Mesodermal cell (in vitro differentiated cells): ENCODE measurements around the gene ARHGEF28.

Experiments
- H3K27ac ChIP-seq: 2 replicates; pipeline ENCODE4 v1.7.0; 2013; ENCODE audit warnings: mild to moderate bottlenecking, low read depth, low read length, moderate library complexity; ENCODE audit not compliant: severe bottlenecking
- H3K36me3 ChIP-seq: 2 replicates; pipeline ENCODE4 v1.7.1; 2013; ENCODE audit warnings: mild to moderate bottlenecking, low read length, moderate library complexity; ENCODE audit not compliant: control insufficient read depth, insufficient read depth
- H3K4me1 ChIP-seq: one replicate; pipeline ENCODE4 v1.7.1; 2013; ENCODE audit warnings: mild to moderate bottlenecking, low read length; ENCODE audit not compliant: insufficient read depth, control insufficient read depth, poor library complexity, severe bottlenecking
- H3K4me3 ChIP-seq: 2 replicates; pipeline ENCODE4 v1.7.0; 2013; ENCODE audit warnings: low read length, control low read depth, mild to moderate bottlenecking; ENCODE audit not compliant: insufficient read depth, poor library complexity, severe bottlenecking; ENCODE audit errors: extremely low read depth
- H3K9me3 ChIP-seq: 2 replicates; pipeline ENCODE4 v1.7.1; 2013; ENCODE audit warnings: mild to moderate bottlenecking, low read length, moderate library complexity; ENCODE audit not compliant: control insufficient read depth
- WGBS, 2 experiments: methylation state at CpG; one replicate each; pipeline ENCODE4 v1.1.5; 2013; ENCODE audit warnings: missing lambda C conversion rate in 2 of 2; ENCODE audit not compliant: insufficient coverage in 2 of 2; 5-methylcytosine and 5-hydroxymethylcytosine counted together

ARHGEF28 gene

GRCh38 chr5:73694089-73694488 is 68.1 kb downstream of the ARHGEF28 start:
- peaks cover 10% of the 10 kb centered on the region for H3K4me1 ChIP-seq
- 80 to 82% methylated on average over 1 to 2 of the region's 2 CpGs for WGBS, 2 experiments
- no peak overlapping the region for H3K27ac ChIP-seq
- H3K9me3 ChIP-seq: no peaks in the 10 kb centered on the region
- no peak overlapping the region for H3K4me3 ChIP-seq
- no peaks in the 10 kb centered on the region for H3K36me3 ChIP-seq

DNA sequence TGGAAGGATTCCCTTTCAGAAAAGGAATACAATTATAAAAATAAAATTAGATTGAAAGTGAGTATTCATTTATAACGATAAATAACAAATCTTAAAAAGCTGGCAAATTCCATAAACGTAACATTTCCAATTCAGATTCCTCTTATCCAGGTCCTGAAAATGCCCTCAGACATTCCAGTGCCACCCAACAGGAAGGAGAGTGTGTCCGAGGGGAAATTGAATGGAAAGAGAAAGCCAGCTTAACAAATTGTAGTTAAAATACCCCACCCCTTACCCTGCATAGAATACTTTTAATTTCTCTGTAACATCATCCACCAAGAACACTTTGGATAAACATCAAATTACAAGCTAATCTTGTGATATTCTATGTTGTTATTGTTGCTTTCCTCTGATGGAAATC is 72.0 kb downstream of the ARHGEF28 start:
- Histone ChIP-seq H3K27ac (no peak overlapping the region), H3K4me3 (no peak overlapping the region), H3K9me3 (no peaks in the 10 kb centered on the region), H3K36me3 (no peaks in the 10 kb centered on the region), H3K4me1 (peaks cover 10% of the 10 kb centered on the region)
- no CpG with 5 or more reads among the region's 3 CpGs for WGBS, 2 experiments

GRCh38 chr5:73701566-73701965 is 75.6 kb downstream of the ARHGEF28 start:
- Histone ChIP-seq H3K27ac (no peak overlapping the region), H3K4me3 (no peak overlapping the region), H3K4me1 (peaks cover 9% of the 10 kb centered on the region), H3K36me3 (no peaks in the 10 kb centered on the region), H3K9me3 (no peaks in the 10 kb centered on the region)
- WGBS, 2 experiments: no CpG with 5 or more reads among the region's 3 CpGs

DNA sequence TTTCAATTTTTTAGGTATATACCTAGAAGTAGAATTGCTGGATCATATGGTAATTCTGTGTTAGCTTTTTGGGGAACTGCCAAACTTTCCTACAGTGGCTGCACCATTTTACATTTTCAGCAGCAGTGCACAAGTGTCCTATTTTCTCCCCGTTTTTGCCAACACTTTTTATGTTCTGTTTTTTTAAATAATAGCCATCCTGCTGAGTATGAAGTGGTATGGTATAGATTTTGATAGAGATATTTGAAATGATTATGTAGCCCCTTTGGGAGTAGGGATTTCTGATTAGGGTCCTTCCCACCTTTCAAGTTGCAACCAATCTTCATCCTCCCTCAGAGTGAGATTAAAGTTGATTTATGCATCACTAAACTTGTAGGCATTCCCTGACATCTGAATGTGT is 76.5 kb downstream of the ARHGEF28 start:
- no peaks in the 10 kb centered on the region for H3K4me1 ChIP-seq
- H3K27ac ChIP-seq: no peak overlapping the region
- H3K9me3 ChIP-seq: no peaks in the 10 kb centered on the region
- H3K36me3 ChIP-seq: no peaks in the 10 kb centered on the region
- no peak overlapping the region for H3K4me3 ChIP-seq
- no CpG with 5 or more reads among the region's 1 CpG for WGBS, 2 experiments

- Histone ChIP-seq H3K4me3 (no peak overlapping the region), H3K4me1 (no peaks in the 10 kb centered on the region), H3K36me3 (no peaks in the 10 kb centered on the region), H3K9me3 (no peaks in the 10 kb centered on the region), H3K27ac (no peak overlapping the region)
These were observed 77.0 kb downstream of the ARHGEF28 start for GRCh38 chr5:73702951-73703350.

- Histone ChIP-seq H3K4me1 (no peaks in the 10 kb centered on the region), H3K27ac (no peak overlapping the region), H3K36me3 (no peaks in the 10 kb centered on the region), H3K9me3 (no peaks in the 10 kb centered on the region), H3K4me3 (no peak overlapping the region)
These were observed 79.4 kb downstream of the ARHGEF28 start for GRCh38 chr5:73705364-73705763.

DNA sequence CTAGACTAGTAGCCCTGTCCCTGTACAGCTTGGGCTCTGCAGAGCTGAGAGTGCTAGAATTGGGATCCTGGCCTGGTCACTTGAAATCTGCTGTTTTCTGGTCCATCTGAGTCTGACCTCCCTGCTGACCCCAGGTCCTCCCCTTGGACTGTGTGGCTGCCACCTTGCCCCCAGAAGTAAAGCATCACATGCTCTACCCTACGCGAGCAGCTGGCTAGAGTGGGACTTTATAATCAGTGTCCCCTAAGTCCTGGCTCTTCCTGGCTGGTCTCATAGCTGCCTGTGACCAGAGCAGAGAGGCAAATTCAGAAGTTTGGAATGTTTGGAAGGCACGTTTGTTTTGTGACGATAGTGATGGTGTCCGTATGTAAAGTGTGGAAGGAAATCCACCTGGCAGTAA is 81.0 kb downstream of the ARHGEF28 start:
- Histone ChIP-seq H3K4me3 (no peak overlapping the region), H3K27ac (no peak overlapping the region), H3K36me3 (no peaks in the 10 kb centered on the region), H3K4me1 (no peaks in the 10 kb centered on the region), H3K9me3 (no peaks in the 10 kb centered on the region)
- 94 to 100% methylated on average over 3 to 5 of the region's 5 CpGs for WGBS, 2 experiments

- no peaks in the 10 kb centered on the region for H3K9me3 ChIP-seq
- no peaks in the 10 kb centered on the region for H3K36me3 ChIP-seq
- H3K4me3 ChIP-seq: no peak overlapping the region
- WGBS, 2 experiments: 89 to 100% methylated on average over 2 to 3 of the region's 5 CpGs
- H3K27ac ChIP-seq: no peak overlapping the region
- H3K4me1 ChIP-seq: no peaks in the 10 kb centered on the region
These were observed 83.6 kb downstream of the ARHGEF28 start for GRCh38 chr5:73709536-73710129.

DNA sequence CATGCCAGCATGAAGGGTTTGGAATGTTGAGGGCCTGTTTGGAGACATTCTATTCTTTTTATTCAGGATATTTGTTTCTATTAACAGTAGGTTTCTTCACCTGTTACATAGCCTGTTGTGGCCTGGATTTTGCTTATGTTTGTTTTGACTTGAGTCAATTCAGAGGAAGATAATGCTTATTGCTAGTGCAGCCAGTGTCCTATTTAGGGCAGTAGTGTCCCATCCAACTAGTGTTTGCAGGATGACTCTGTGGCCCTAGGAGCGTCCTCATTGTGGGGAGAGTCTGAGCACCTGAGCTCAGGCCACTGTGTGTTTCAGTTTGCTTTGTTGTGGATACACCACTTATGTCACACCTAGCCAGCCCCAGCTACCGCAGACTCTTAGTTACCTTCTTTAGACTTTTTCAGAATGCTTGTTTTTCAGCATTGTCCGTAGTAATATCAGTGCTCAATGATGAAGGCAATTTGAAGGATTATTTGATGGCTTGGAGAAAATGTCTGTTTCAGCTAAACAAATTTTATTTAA is 90.3 kb downstream of the ARHGEF28 start:
- 73 to 100% methylated on average over 1 to 2 of the region's 3 CpGs for WGBS, 2 experiments
- Histone ChIP-seq H3K4me1 (no peaks in the 10 kb centered on the region), H3K9me3 (no peaks in the 10 kb centered on the region), H3K27ac (no peak overlapping the region), H3K4me3 (no peak overlapping the region), H3K36me3 (no peaks in the 10 kb centered on the region)

GRCh38 chr5:73718762-73719161 is 92.8 kb downstream of the ARHGEF28 start:
- H3K4me1 ChIP-seq: no peaks in the 10 kb centered on the region
- no peaks in the 10 kb centered on the region for H3K36me3 ChIP-seq
- H3K9me3 ChIP-seq: no peaks in the 10 kb centered on the region
- H3K4me3 ChIP-seq: no peak overlapping the region
- no peak overlapping the region for H3K27ac ChIP-seq
- WGBS, 2 experiments: 72 to 93% methylated on average over 2 to 3 of the region's 3 CpGs

GRCh38 chr5:73719632-73720031 is 93.6 kb downstream of the ARHGEF28 start:
- H3K4me1 ChIP-seq: no peaks in the 10 kb centered on the region
- H3K9me3 ChIP-seq: no peaks in the 10 kb centered on the region
- no peak overlapping the region for H3K4me3 ChIP-seq
- 90 to 100% methylated on average over 1 to 2 of the region's 3 CpGs for WGBS, 2 experiments
- no peak overlapping the region for H3K27ac ChIP-seq
- no peaks in the 10 kb centered on the region for H3K36me3 ChIP-seq
